ENCODE results near the gene LUC7L3.

DNA sequence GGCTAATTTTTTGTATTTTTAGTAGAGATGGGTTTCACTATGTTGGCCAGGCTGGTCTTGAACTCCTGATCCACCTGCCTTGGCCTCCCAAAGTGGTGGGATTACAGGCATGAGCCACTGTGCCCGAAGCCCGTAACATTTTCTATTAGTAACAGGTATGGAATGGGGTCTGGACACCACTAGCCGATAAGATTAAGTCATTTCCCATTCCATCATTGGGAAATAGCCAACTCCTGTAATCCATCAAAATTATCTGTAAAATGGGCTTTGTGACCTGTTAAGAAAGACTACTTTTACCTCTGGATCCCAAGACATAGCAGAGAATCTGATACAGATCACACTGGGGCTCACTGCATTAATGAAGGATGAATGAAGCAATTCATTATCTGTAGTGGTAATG is 3.9 kb upstream of the LUC7L3 start:
- TF ChIP-seq, protein P1, sequence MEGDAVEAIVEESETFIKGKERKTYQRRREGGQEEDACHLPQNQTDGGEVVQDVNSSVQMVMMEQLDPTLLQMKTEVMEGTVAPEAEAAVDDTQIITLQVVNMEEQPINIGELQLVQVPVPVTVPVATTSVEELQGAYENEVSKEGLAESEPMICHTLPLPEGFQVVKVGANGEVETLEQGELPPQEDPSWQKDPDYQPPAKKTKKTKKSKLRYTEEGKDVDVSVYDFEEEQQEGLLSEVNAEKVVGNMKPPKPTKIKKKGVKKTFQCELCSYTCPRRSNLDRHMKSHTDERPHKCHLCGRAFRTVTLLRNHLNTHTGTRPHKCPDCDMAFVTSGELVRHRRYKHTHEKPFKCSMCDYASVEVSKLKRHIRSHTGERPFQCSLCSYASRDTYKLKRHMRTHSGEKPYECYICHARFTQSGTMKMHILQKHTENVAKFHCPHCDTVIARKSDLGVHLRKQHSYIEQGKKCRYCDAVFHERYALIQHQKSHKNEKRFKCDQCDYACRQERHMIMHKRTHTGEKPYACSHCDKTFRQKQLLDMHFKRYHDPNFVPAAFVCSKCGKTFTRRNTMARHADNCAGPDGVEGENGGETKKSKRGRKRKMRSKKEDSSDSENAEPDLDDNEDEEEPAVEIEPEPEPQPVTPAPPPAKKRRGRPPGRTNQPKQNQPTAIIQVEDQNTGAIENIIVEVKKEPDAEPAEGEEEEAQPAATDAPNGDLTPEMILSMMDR (IDR thresholded peaks at IDR 0.05) = no peak
- TF ChIP-seq POLR2A (IDR thresholded peaks at IDR 0.05) = no peak

Data from stomach (tissue), 4 donors.